ENCODE data around the gene GTF2H2C.
"Not testable (repeated sequence)": the region's sequence is repeated elsewhere in the genome, so short reads cannot be mapped to it uniquely, and the experiment has no call there.

DNA sequence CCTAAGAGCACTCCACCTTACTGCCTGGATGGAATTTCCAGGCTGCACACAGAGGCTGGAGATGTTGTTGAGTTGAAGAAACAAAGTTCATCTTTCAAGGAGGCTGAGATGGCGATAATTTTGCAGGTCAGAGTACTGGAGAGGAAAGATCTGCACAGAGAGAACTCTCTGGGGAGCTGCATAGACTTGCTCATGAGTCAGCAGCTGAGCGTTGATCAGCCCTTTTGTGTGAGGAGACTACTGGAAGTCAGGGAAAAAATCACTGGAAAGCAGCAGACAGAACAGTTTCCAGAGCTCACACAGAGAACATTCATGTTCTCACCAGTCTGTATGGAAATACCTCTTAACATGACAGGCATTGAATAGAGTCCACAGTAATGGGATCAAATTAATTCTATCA is 23.4 kb downstream of the GTF2H2C start:
- not testable (repeated sequence) for TF ChIP-seq CTCF (IDR thresholded peaks at IDR 0.05); SIN3A (IDR thresholded peaks at IDR 0.05; ENCODE audit: borderline replicate concordance, low read depth, low read length); EZH2phosphoT487 (IDR thresholded peaks at IDR 0.05; ENCODE audit: borderline replicate concordance, low read depth); NRF1 (IDR thresholded peaks at IDR 0.05; ENCODE audit: low read depth, low read length); TAF1 (IDR thresholded peaks at IDR 0.05; ENCODE audit: borderline replicate concordance, low read depth, low read length); REST (IDR thresholded peaks at IDR 0.05; ENCODE audit: low read depth, low read length); MXI1 (IDR thresholded peaks at IDR 0.05; ENCODE audit: low read depth, low read length); GABPA (IDR thresholded peaks at IDR 0.05; ENCODE audit: low read depth); POLR2AphosphoS5 (IDR thresholded peaks at IDR 0.05; ENCODE audit: low read depth, low read length); EP300 (IDR thresholded peaks at IDR 0.05; ENCODE audit: borderline replicate concordance in 1 of 2, low read depth in 1 of 2, low read length in 1 of 2); YY1 (IDR thresholded peaks at IDR 0.05; ENCODE audit: low read depth); RFX5 (IDR thresholded peaks at IDR 0.05; ENCODE audit: low read length); GATA2 (CRISPR knock-in tag; IDR thresholded peaks at IDR 0.05)
- TF ChIP-seq, protein P1, sequence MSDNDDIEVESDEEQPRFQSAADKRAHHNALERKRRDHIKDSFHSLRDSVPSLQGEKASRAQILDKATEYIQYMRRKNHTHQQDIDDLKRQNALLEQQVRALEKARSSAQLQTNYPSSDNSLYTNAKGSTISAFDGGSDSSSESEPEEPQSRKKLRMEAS (IDR thresholded peaks at IDR 0.05; ENCODE audit: low read depth) = not testable (repeated sequence)

All from SK-N-SH (cell line).